MM.1S (cell line): Measurements from ENCODE around the gene IPO11.

Experiments
- CTCF ChIP-seq: fragments of 300-600 bp; sonication (generic); IDR thresholded peaks from 2 replicates; pipeline ENCODE4 v1.5.1; 2016; ENCODE audit warnings: antibody characterized with exemption, low read length, mixed read lengths
- EZH2 ChIP-seq: fragments of 300-600 bp; sonication (generic); optimal IDR thresholded peaks from 2 replicates; pipeline ENCODE3; 2017; ENCODE audit warnings: low read depth, mild to moderate bottlenecking, antibody characterized with exemption, low read length, mixed read lengths

- TF ChIP-seq CTCF, result no peak
- no peak for TF ChIP-seq EZH2
Observed at GRCh38 chr5:62597314-62597713, 184.8 kb downstream of the IPO11 start.
